SK-N-SH treated with all-trans-retinoic acid at 6 μM for 48 hours (cell line): ENCODE results near the gene GALNT1.

ENCODE experiments used
- ATAC-seq: fragments of 200-7000 bp; cut with Tn5 transposase; 3 replicates; pipeline ENCODE4 v1.9.1; 2020; ENCODE audit warnings: mild to moderate bottlenecking, moderate library complexity
- ARNTL ChIP-seq: fragments of 450-650 bp; formaldehyde crosslinking; IDR thresholded peaks from 2 replicates; pipeline ENCODE4 v1.5.0; 2020; ENCODE audit warnings: low read depth, mild to moderate bottlenecking, moderate library complexity, borderline replicate concordance
- BACH2 ChIP-seq: fragments of 250-450 bp; sonication (Bioruptor Pico); IDR thresholded peaks from 2 replicates; pipeline ENCODE4 v1.9.0; 2021; ENCODE audit warnings: mild to moderate bottlenecking, borderline replicate concordance
- CREB5 ChIP-seq: fragments of 250-450 bp; sonication (Bioruptor Pico); IDR thresholded peaks from 2 replicates; pipeline ENCODE4 v1.5.1; 2020; ENCODE audit warnings: low read depth, mild to moderate bottlenecking, moderate library complexity
- CSDC2 ChIP-seq: fragments of 250-450 bp; sonication (Bioruptor Pico); IDR thresholded peaks from 2 replicates; pipeline ENCODE4 v1.5.0; 2020; ENCODE audit warnings: mild to moderate bottlenecking, moderate library complexity
- CSRNP3 ChIP-seq: fragments of 250-450 bp; sonication (Bioruptor Pico); IDR thresholded peaks from 2 replicates; pipeline ENCODE4 v1.5.1; 2021; ENCODE audit warnings: mild to moderate bottlenecking, moderate library complexity
- ISL1 ChIP-seq: fragments of 250-450 bp; sonication (Bioruptor Pico); IDR thresholded peaks from 2 replicates; pipeline ENCODE4 v2.1.2; 2022; ENCODE audit warnings: mild to moderate bottlenecking, moderate library complexity
- PPARA ChIP-seq: fragments of 250-450 bp; sonication (Bioruptor Pico); IDR thresholded peaks from 2 replicates; pipeline ENCODE4 v1.5.0; 2020; ENCODE audit warnings: mild to moderate bottlenecking, borderline replicate concordance
- RARB ChIP-seq: fragments of 250-450 bp; sonication (Bioruptor Pico); IDR thresholded peaks from 2 replicates; pipeline ENCODE4 v1.8.0; 2021; ENCODE audit warnings: mild to moderate bottlenecking, moderate library complexity
- SNAI2 ChIP-seq: fragments of 250-450 bp; sonication (Bioruptor Pico); IDR thresholded peaks from 2 replicates; pipeline ENCODE4 v1.5.0; 2020; ENCODE audit warnings: mild to moderate bottlenecking, moderate library complexity
- TCF4 ChIP-seq: fragments of 250-450 bp; sonication (Bioruptor Pico); IDR thresholded peaks from 2 replicates; pipeline ENCODE4 v1.8.0; 2021; ENCODE audit warnings: mild to moderate bottlenecking, moderate library complexity, borderline replicate concordance
- TOX ChIP-seq: fragments of 250-450 bp; sonication (Bioruptor Pico); IDR thresholded peaks from 2 replicates; pipeline ENCODE4 v1.8.0; 2021; ENCODE audit warnings: mild to moderate bottlenecking, moderate library complexity, borderline replicate concordance
- TSHZ2 ChIP-seq: fragments of 250-450 bp; sonication (Bioruptor Pico); IDR thresholded peaks from 2 replicates; pipeline ENCODE4 v1.5.0; 2020; ENCODE audit warnings: mild to moderate bottlenecking, moderate library complexity
- ZC3H10 ChIP-seq: fragments of 250-450 bp; sonication (Bioruptor Pico); IDR thresholded peaks from 2 replicates; pipeline ENCODE4 v1.5.1; 2021; ENCODE audit warnings: mild to moderate bottlenecking, moderate library complexity
- ZFP3 ChIP-seq: fragments of 250-450 bp; sonication (Bioruptor Pico); IDR thresholded peaks from 2 replicates; pipeline ENCODE4 v1.5.0; 2020; ENCODE audit warnings: mild to moderate bottlenecking, moderate library complexity
- ZFP30 ChIP-seq: fragments of 450-650 bp; formaldehyde crosslinking; IDR thresholded peaks from 2 replicates; pipeline ENCODE4 v1.5.0; 2022; ENCODE audit warnings: mild to moderate bottlenecking, moderate library complexity
- ZNF565 ChIP-seq: fragments of 450-650 bp; formaldehyde crosslinking; conservative IDR thresholded peaks from 2 replicates; pipeline ENCODE4 v1.5.0; 2020; ENCODE audit warnings: low read depth, mild to moderate bottlenecking, moderate library complexity
- ZNF8 ChIP-seq: fragments of 450-650 bp; formaldehyde crosslinking; IDR thresholded peaks from 2 replicates; pipeline ENCODE4 v1.5.0; 2020; ENCODE audit warnings: mild to moderate bottlenecking, moderate library complexity
- TF ChIP-seq, protein P1 (sequence below): fragments of 250-450 bp; sonication (Bioruptor Pico); IDR thresholded peaks from 2 replicates; pipeline ENCODE4 v1.8.0; 2021; ENCODE audit warnings: low read depth, mild to moderate bottlenecking, moderate library complexity, borderline replicate concordance
- TF ChIP-seq, protein P2 (sequence below): fragments of 250-450 bp; sonication (Bioruptor Pico); IDR thresholded peaks from 2 replicates; pipeline ENCODE4 v1.8.0; 2020; ENCODE audit warnings: mild to moderate bottlenecking, moderate library complexity, borderline replicate concordance

GALNT1 gene

DNA sequence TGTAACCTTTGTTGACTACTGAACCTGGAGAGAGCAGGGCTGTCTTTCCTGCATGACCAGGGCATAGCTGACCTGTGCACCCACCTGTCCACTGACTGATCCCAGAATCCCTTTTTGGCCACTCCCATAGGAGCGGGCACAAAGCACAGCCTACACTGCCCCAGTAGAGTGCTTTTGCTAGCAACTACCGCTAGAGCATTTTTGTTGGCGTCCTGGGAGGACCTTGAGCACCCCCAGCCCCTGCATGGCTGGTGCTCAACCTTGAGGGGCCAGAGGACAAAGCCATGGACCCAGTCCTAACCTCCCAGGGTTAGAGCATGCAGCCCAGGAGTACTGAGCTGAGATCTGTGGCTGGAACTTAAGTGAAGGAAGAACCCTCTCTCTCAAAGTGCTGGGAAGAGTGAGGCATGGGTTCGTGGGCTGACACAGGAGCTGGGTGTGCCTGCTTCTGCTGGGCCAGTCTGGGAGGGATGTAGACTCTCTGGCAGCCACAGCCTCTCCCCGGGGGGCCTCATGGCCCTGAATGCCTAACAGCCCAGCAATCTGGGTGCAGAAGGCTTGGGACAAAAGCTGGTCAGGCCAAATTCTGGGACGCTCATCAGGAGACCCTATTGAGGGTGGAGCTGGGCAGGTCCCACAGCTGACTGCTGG lies 140.0 kb downstream of the GALNT1 start (continued):
- no peak for TF ChIP-seq CREB5 (CRISPR knock-in tag)

- TF ChIP-seq TSHZ2 = no peak
- no peak for TF ChIP-seq ISL1
- no peak for TF ChIP-seq RARB (CRISPR knock-in tag)
- no peak for TF ChIP-seq ZC3H10 (CRISPR knock-in tag)
- no peak for TF ChIP-seq ARNTL (CRISPR knock-in tag)
- TF ChIP-seq TOX = no peak
- no peak for TF ChIP-seq CSDC2
- TF ChIP-seq ZFP30 (CRISPR knock-in tag) = no peak
- no peak for TF ChIP-seq PPARA (CRISPR knock-in tag)
- no peak for TF ChIP-seq TCF4 (CRISPR knock-in tag)
- TF ChIP-seq SNAI2 = no peak
- TF ChIP-seq BACH2 (CRISPR knock-in tag) = no peak
- TF ChIP-seq ZFP3 (CRISPR knock-in tag) = no peak
- TF ChIP-seq CREB5 (CRISPR knock-in tag) = no peak
- ATAC-seq = no peak
Measured at GRCh38 chr18:35728676-35729075, 147.1 kb downstream of the GALNT1 start.

- ATAC-seq = no peak
- TF ChIP-seq ISL1 (no peak), ZFP3 (CRISPR knock-in tag) (no peak), TCF4 (CRISPR knock-in tag) (no peak), CSRNP3 (no peak)
- TF ChIP-seq, protein P1, sequence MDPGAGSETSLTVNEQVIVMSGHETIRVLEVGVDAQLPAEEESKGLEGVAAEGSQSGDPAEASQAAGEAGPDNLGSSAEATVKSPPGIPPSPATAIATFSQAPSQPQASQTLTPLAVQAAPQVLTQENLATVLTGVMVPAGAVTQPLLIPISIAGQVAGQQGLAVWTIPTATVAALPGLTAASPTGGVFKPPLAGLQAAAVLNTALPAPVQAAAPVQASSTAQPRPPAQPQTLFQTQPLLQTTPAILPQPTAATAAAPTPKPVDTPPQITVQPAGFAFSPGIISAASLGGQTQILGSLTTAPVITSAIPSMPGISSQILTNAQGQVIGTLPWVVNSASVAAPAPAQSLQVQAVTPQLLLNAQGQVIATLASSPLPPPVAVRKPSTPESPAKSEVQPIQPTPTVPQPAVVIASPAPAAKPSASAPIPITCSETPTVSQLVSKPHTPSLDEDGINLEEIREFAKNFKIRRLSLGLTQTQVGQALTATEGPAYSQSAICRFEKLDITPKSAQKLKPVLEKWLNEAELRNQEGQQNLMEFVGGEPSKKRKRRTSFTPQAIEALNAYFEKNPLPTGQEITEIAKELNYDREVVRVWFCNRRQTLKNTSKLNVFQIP (CRISPR knock-in tag) = no peak
Measured at GRCh38 chr18:35729991-35730668, 148.6 kb downstream of the GALNT1 start.

DNA sequence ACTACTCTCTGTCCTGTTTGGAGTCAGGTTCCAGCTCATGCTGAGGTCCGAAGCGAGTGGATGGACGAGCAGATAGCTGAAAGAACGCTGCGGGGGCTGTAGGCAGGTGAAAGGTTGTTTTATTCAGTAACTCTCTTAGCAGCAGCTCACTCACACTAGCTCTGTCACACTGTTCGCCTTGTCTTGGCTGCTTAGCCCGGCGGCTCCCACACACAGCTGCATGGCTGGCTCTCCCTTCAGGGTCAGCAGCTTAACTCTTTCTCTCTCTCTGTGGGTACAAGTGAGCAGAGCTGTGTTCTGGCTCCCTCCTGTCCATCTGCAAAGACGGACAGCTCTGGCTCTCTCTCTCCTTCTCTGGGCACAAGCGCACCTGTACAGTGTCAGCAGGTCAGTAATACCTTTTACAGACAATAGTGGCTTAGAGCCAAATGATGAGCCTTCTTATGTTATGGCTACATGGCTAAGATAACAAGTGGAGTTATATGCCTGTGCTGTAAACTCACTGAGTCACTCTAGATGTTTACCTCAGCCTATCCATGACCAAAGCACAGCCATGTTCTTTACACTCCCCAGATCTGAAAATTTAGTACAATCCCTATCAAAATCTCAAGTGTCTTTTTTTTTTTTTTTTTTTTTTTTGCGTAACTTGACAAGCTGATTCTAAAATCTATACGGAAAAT lies 149.3 kb downstream of the GALNT1 start:
- ATAC-seq = peak; percentile 58
- TF ChIP-seq ZNF8 = no peak
- no peak for TF ChIP-seq ZC3H10 (CRISPR knock-in tag)
- no peak for TF ChIP-seq ZNF565 (CRISPR knock-in tag)
- TF ChIP-seq TSHZ2 = no peak
- TF ChIP-seq, protein P2, sequence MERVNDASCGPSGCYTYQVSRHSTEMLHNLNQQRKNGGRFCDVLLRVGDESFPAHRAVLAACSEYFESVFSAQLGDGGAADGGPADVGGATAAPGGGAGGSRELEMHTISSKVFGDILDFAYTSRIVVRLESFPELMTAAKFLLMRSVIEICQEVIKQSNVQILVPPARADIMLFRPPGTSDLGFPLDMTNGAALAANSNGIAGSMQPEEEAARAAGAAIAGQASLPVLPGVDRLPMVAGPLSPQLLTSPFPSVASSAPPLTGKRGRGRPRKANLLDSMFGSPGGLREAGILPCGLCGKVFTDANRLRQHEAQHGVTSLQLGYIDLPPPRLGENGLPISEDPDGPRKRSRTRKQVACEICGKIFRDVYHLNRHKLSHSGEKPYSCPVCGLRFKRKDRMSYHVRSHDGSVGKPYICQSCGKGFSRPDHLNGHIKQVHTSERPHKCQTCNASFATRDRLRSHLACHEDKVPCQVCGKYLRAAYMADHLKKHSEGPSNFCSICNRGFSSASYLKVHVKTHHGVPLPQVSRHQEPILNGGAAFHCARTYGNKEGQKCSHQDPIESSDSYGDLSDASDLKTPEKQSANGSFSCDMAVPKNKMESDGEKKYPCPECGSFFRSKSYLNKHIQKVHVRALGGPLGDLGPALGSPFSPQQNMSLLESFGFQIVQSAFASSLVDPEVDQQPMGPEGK (CRISPR knock-in tag) = no peak
- no peak for TF ChIP-seq CSRNP3
- TF ChIP-seq PPARA (CRISPR knock-in tag) = no peak
